Measurements from ENCODE around the gene ZCWPW1.

ZCWPW1 gene

DNA sequence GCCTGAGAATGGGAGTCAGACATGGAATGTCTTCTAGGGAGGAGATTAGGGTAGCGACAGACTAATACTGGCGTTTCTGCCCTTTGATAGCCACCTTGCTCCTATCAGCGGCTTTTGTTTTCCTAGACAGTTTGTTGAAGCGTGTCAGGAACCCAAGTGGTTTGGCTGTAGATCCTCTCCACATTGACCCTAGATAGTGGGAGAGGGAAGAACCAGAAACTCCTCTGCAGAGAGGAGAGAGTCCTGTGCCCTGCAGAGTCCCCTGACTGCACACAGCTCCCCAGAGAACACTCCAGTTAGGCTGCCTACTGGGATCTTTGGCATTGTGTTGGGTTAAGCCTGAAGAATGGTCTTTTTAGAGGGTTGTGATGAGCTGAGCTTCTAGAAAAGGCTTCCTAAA, 3.5 kb upstream of the ZCWPW1 start:
- no peak for DNase-seq

DNA sequence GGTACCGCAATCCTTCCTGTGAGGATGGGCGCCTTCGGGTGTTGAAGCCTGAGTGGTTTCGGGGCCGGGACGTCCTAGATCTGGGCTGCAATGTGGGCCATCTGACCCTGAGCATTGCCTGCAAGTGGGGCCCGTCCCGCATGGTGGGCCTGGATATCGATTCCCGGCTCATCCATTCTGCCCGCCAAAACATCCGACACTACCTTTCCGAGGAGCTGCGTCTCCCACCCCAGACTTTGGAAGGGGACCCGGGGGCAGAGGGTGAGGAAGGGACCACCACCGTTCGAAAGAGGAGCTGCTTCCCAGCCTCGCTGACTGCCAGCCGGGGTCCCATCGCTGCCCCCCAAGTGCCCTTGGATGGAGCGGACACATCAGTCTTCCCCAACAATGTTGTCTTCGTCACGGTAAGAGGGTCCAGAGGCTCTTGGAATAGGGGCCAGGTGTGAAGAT, 2.8 kb upstream of the ZCWPW1 start:
- no peak for DNase-seq

DNA sequence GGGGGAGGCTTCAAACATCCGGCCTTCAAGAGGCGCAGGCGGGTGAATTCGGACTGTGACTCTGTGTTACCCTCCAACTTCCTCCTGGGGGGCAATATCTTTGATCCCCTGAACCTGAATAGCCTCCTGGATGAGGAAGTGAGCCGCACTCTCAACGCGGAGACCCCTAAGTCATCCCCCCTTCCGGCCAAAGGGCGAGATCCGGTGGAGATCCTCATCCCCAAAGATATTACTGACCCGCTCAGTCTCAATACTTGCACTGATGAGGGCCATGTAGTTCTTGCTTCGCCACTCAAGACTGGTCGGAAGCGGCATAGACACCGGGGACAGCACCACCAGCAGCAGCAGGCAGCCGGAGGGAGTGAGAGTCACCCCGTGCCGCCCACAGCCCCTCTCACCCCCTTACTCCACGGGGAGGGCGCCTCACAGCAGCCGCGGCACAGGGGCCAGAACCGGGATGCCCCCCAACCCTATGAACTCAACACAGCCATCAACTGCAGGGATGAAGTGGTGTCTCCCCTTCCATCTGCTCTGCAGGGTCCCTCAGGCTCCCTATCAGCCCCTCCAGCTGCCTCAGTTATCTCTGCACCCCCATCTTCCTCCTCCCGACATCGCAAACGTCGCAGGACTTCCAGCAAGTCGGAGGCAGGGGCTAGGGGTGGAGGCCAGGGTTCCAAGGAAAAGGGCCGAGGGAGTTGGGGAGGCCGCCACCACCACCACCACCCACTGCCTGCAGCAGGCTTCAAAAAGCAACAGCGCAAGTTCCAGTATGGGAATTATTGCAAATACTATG, 2.2 kb upstream of the ZCWPW1 start:
- peak; percentile 43 for DNase-seq

DNA sequence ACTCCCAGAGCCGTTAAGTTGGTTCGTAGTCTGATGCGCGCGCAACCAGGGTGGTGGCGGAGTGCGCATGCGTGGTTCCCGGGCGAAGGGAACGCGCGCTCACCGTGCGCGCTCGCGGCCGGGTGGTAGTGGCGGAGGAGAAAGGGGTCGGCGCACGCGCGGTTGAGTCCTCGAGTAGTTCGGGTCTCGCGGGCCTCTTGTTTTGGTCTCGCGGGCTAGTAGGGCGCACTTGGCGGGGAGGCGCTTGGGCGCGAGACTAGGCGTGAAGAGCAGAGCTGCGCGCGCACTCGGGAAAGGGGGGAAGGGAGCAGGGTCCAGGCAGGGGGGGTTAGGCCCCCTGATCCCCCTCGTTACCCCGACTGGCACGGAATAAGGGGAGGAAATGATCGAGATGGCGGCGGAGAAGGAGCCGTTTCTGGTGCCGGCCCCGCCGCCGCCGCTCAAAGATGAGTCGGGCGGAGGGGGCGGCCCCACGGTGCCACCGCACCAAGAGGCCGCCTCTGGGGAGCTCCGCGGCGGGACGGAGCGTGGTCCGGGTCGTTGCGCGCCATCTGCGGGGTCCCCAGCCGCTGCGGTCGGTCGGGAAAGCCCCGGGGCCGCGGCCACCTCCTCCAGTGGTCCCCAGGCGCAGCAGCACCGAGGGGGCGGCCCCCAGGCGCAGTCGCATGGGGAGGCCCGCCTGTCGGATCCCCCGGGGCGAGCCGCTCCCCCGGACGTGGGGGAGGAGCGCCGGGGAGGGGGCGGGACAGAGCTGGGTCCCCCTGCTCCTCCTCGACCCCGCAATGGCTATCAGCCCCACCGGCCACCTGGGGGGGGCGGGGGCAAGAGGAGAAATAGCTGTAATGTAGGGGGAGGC, 1.4 kb upstream of the ZCWPW1 start, which contains the start of gene MEPCE:
Gene MEPCE, plus strand, starts transcription at position 195 of the 856 bp plus-strand sequence. Its CDS starts 188 bp downstream, at position 383.
- peak; percentile 97 for DNase-seq

DNA sequence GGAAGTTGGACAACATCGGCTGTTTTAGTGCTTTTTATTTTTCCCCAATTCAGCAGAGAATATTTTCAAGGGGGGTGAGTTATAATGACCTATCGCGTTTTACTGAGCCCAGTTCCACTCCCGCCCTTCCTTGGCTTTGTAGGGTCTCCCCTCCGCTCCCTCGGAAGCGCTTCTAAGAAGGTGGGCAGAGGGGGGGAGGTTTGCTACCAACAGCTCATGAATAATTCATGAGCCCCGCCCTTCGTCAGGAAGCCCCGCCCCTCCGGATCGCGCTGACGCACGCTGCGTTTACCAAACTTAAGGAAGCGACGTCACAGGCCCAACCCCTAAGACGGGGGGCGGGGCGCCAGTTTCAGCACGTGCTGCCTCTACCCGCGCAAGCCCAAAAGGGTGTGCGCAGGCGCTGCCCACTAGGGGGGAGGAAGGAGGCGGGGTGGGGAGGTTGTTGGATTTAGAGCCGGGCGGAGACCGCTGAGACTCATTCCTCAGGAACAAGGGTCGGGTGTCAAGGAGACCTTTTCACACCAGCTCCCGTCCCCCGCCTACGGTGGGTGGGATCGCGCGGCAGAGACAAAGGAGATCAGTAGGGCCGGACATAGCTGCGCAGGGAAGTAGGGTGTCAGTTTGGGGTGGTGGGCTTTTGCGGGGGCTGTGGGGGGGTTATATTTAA, 599 bp upstream of the ZCWPW1 start:
- DNase-seq: peak; percentile 100

DNA sequence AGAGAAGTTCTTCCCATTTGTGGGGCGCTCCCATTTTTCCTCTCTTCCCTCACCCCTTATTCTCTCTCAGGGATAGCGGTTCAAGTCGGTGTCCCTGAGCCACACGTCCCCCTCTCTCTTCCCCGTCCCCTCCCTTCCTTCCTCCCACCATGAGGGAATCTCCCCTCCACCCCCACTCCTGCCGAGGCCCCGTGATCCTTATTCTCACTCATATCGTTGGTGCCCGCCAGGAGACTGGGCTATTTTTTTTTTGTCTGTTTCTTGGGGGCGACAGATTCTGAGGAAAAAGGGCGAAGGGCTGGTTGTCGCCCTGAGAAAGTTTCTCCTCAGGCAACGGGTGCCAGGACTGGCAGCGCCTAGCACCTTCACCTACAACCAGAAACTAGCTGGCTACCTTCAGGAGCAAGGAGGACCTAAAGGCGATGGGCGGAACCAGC, 723 bp downstream of the ZCWPW1 start:
- DNase-seq: no peak

DNA sequence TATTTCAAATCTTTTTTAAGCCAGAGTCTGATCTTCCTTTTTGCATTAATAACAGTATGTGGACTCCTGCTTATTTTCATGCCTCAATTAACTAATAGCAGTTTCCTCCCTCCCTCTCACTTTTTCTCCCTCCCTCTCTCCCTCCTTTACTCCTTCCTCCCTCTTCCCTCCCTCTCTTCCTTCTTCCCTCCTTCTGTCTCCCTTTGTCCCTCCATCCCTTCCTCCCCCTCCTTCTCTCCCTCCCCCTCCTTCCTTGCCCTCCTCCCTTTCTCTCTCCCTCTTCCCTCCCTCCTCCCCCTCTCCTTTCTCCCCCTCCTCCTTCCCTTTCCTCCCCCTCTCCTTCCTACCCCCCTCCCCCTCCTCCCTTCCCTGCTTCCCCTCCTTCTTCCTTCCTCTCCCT, 2.0 kb downstream of the ZCWPW1 start:
- DNase-seq: no peak

DNA sequence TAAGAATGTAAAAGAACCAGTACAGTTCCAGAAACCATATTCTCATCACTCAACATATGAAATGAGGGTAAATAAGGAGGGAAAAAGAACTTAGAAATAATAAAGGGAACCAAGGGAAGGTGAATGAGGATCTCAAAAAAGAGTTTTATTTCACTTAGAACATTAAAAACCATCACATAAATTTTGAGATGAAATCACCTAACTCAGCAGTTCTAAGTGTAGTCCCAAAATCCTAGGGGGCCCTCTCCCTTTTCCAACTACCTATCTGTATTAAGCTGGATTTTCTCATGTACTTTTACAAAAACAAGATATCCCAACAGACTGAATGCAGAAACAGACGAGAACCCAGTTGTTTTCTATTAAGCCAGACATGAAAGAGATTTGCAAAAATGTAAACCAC, 3.2 kb downstream of the ZCWPW1 start:
- no peak for DNase-seq

DNA sequence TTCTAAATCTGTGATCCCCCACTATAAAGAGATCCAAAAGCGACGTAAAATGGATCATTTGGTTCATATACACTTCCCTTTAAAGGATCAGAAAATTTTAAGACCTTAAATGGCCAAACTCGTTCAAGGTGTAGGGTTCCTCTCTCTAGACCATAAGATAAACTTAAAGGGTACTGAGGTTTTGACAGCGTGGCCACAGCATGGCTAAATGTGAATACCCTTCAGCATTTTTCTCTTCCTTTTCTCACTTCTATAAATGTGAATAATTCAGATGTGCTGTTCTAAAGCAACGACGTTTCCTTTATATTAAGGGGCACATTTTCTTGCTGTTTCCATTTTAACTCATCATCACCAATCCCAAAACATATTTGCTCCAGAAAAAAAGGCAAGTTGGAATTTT, 5.2 kb downstream of the ZCWPW1 start:
- no peak for DNase-seq

DNA sequence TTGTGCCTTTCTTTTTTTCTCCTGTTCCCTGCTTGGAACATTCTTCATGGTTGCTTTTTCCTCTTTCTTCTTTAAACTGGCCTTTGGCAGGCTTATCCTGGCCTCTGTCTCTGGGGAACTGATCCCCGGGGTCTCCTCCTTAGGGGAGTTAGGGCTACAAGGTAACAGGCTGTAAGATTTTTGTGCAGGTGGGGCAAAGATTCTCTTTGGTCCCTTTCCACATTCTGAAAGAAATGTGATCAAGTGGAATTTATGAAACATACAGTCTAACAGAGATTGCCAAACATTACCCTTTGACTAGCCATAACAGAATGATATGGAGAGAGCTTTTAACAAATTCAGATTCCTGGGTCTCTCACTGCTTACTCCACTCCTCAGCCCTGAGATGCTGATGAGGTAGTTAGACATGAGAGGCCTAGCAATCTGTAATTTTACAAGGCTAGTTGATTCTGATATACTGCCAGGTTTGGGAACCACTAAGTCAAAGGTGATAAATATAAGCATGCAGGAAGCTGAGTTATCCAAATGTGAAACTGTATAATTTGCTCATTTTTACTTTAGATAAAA, 8.8 kb downstream of the ZCWPW1 start:
- DNase-seq: no peak

DNA sequence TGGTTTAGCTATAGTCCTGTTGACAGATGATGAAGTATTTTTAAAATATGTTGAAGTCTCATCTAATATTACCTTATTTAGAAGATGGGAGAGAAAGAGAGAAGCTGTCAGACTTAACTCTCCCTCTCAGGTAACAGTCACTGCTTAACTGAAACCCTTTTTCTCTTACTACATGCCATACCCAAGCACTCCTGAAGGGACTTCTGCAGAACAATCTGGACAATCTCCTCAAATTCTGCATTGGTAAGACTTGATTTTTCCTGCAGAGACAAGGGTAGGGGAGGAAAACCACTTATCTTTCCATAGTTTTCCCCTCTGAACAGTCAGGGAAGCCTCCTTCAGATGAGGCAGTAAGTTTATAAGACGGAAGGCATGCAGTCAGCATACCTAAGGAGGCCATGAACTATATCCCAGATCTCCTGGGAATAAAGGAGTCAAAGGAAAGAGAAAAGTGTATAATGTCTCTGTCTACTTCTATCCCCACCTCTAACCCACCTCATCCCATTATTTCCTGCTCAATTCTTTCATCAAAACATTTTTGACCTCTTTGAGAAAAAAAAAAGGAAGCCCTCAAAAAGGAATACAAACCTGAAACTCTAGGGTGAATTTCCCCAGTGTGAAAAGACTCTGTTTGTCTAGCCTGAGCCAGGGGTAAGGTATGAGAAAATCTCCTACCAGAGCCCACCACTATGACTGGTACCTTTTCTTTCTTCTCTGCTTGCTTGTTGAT, 9.4 kb downstream of the ZCWPW1 start:
- DNase-seq: no peak

DNA sequence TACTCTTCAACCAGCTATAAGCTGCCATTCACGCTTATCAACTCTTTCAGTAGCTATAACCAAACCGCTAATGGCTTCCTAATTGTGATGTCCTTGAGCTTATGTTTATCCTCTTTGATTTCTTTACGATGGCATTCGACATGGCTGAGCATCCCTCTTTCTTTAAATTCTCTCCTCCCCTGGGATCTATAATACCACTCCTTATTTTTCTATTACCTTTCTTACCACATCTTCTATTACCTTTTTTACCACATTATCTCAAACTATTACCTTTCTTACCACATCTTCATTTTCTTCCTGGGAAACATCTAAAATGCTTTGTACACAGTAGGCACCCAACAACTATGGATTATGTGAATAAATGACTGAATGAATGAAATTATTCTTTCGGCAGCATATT, 13.1 kb downstream of the ZCWPW1 start:
- no peak for DNase-seq

DNA sequence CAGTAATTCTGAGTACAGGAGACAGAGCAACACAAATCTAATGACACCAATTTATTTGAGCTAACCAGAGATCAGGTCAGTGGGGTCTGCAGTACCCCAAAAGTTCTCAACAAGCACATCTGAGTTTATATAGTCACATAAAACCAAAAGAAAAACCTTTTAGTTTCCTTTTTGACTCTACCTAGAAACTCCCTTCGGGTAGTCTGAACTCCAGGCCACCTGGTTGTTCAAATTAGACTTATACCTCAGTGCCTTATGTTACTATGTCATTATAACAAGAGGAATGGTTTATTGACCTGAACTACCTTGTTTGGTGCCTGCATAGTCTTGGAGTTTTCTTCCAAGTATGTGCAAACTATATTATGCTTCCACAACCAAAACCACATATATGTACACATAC, 14.6 kb downstream of the ZCWPW1 start:
- DNase-seq: no peak

DNA sequence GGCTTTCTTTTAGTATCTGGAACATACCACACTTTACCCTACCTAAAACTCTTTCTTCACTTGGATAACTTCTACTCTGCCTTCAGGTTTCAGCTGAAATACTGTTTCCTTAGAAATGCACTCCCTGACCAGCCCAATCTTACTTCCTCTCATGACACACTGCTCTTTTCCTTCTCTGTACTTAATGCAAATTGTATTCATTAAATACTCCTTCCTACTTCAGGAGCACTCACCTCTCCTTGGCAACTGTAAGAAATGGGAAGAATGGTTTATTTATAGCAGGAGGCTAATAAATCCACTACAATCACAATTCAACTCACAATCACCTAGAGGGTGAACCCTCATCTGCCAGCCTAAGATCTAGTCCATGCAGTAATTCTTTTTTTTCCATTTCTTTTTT, 15.2 kb downstream of the ZCWPW1 start:
- no peak for DNase-seq

DNA sequence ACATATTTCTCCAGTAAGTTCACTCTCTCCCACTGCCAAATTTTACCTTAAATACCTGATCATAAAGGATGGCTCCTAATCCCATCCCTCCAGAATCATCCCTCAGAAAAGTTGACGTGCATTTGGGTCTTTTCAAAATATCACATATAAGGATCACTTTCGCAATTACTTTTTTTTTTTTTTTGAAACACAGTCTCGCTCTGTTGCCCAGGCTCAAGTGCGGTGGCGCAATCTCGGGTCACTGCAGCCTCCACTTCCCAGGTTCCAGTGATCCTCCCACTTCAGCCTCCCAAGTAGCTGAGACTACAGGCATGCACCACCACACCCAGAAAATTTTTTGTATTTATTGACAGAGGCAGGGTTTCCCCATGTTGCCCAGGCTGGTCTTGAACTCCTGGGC, 17.4 kb downstream of the ZCWPW1 start:
- DNase-seq: no peak

DNA sequence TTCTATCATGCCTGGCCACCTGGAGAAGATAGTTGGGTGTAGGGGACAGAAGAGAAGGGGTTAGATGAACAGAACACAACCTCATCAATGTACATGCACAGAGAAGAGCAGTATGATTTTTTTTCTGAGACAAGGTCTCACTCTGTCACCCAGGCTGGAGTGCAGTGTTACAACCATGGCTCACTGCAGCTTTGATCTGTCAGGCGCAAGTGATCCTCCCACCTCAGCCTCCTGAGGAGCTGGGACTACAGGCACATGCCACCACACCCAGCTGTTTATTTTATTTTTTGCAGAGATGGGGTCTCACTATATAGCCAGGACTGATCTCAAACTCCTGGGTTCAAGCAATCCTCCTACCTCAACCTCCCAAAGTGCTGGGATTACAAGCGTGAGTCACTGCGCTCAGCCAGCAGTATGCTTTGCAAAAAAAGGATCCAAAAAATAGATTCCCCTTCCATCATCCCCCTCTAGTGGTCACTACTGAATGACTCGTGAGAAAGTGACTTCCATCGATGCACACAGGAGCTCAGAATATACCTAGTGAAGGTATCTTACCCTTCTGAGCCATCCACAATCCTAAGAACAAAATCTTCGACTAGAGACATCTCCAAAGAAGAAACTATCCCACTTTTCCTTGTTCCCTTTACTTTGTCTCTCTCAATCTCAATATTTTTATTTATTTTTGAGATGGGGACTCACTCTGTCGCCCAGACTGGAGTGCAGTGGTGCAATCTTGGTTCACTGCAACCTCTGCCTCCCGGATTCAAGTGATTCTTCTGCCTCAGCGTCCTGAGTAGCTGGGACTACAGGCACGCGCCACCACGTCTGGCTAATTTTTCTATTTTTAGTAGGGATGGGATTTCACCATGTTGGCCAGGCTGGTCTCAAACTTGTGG, 21.0 kb downstream of the ZCWPW1 start:
- peak; percentile 26 for DNase-seq

DNA sequence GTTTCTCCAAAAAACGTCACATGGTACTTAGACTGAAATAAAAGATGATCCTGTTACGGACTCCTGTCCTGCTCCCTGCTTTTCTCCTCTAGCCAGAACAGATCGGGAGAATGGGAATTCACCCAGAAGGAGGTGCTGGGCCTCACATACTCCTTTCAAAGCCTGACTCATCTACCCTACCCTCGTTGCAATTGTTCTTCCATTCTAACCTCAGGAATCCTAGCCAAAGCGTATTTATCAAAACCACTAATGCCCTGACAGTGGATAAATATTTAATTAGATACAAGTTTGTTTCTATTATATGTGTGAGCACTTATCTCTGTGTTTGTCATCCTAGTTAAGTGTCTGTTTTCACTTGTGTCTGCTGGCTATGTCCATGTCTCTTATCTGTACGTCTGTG, 21.7 kb downstream of the ZCWPW1 start:
- DNase-seq: no peak

DNA sequence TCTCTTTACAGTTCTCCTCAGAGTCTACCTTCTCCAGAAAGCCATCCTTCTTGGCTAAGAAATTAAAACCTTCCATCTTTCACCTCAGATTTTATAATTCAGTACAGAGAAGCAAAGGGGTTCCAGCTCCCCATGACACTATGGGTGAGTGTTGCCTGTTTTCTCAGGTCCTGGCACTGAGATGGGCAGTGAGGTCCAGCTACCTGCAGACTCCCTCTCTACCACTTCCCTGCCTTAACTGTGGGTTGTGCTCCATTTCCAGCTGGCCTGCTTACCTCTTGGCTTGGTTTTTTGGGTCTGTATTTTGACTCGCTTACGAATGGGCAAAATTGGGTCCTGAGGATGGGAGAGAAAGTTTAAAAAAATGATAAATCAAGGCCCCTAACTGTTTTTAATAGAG, 26.3 kb downstream of the ZCWPW1 start:
- DNase-seq: no peak

DNA sequence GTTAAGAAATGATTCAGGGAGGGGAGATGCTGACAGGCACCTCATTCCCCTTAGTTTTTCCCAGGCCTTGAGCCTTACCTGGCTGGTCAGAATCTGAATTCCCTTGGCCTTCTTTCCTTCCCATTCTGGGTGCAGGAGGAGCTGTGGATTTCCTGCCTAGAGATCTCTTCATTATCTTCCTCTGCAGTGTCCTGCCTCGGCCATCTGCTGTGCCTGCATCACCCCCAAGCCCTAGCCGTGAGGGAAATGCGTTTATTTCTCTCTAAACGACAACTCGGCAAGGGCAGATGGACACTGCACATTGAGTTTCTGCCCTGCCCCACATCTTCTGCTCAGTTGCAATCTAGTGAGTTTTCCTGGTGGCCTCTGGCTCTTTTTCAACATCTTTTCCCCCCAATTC, 26.7 kb downstream of the ZCWPW1 start:
- DNase-seq: no peak

DNA sequence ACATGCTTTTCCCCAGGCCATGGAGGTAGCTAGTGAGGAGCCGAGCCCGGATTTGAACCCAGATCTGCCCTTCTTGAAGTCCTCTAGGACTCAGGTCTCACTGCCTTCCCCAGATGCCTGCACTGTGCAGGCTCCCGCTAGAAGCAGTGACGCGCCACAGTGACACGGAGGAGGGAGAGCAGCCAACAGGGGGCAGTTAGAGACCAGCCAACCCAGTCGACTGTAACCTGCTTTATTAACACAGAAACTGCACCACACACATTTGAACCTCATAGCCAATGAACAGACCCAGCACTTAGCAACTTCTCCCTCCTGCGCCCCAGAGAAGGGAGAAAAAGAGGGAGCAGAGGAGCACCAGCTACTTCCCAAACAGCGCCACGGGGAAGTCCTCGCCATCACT, 27.8 kb downstream of the ZCWPW1 start:
- no peak for DNase-seq

DNA sequence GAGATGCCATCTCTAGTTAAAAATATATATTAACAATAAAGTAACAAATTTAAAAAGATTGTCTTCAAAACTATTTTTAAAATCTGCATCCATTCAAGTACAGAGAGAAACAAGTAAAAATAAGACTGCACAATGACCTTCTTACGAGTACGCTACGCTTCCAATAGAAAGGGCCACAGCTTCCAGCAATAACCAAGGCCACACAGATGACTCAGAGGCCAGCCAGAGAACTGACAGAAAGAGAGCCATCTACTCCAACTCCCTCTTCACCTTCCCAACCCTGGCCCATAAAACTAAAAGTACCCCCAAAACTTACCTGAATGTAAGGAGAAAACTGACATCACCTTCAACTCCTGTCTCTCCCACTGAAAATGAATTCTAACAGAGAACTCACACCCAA, 28.5 kb downstream of the ZCWPW1 start:
- DNase-seq: no peak

All from activated CD8-positive, alpha-beta memory T cell treated with anti-CD3 and anti-CD28 coated beads, Interleukin-2, amount 50 U/mL, for 4 hours (primary cell).